GM19025 (cell line): ENCODE data around the gene MTHFSD.

Source experiments
- ATAC-seq: cut with Tn5 transposase; IDR thresholded peaks from one replicate; pipeline ENCODE4 v1.9.1; 2021; ENCODE audit warnings: mild to moderate bottlenecking, low read depth, moderate library complexity; ENCODE audit not compliant: unreplicated experiment

The MTHFSD gene

GRCh38 chr16:86515413-86515776 lies 39.6 kb downstream of the MTHFSD start:
- ATAC-seq, result no peak

- ATAC-seq, result no peak
Observed at GRCh38 chr16:86514481-86515376, 40.3 kb downstream of the MTHFSD start.

DNA sequence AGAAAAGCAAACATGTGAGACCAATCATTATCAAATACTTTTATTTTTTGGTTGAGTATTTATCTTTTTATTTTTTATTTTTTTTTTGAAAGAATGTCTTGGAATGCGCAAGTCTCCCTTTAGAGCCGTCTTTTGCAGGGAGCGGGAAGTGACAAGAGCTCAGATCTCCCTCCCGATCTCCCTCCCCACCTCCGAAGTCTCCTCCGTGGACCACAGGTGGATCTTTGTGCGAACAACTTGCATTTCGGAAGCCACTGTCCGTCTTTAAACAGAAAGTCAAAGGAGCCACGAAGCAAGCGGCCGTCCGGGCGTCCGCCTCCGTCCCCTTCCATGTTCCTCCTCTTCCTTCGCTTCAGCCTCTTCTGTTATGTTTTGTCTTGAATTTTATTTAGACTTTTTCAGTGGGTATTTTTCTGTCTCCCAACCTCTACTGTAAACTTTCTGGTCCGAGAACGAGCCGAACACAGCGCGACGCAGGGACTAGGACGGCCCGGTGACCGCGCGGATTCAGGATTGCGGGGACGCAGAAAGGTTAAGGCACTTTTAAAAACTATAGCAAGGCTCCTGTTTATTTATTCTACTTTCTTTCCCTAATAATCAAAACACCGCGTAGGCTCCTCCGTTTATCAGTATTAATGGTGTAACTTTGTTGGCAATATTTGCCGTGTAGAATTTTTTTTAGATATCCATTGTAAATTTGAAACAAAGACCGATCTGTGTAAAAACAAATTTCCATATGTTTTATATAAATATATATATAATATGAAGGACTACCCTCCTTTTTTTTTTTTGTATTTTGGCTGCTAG lies 41.4 kb downstream of the MTHFSD start:
- ATAC-seq, result no peak

DNA sequence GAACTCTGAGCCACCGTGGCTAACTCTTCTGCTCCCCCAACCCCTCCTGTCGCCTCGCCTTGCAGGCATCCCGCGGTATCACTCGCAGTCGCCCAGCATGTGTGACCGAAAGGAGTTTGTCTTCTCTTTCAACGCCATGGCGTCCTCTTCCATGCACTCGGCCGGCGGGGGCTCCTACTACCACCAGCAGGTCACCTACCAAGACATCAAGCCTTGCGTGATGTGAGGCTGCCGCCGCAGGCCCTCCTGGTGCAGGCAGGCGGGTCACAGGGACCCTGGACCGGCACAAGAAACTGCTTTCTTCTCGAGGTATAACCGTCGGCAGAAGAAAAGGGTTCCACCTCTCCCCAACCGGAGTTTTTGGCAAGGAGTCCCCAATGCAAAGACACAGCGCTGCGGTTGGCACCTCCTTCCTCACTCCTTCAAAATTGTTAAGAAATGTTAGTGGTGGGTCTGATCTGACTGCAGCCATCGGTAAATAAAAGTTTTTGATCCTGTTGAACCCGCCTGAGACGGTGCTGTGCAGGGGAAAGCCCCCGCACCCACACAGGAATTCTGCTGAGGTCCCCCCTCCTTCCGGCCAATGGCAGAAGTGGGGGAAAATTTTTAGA lies 42.1 kb downstream of the MTHFSD start:
- ATAC-seq, result no peak

DNA sequence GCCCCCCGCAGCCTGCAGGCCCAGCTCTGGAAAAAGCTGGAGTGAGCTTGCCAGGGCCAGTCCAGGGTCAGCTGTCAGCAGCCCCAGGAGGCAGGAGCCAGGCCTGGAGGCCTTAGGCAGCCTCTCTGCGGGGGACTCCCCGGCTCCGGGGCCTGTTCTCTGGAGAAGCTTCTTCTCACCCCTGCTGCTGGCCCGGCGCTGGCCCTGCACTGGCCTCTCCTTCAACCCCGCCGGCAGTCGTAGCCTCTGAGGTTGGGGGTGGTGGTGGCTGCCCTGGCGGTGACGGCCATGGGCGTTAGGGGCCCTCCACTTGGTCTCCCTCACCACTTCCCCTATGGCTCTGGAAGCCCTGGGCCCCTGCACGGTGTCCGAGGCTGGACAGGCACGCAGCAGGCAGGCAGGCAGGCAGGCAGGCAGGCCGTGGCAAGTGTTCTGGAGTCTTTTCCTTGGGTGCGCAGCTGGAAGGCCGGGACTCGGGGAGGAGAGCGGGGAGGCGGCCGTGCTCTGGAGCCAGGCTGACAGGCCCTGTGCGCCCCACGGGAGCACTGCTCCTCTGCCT lies 42.7 kb downstream of the MTHFSD start:
- no peak for ATAC-seq

DNA sequence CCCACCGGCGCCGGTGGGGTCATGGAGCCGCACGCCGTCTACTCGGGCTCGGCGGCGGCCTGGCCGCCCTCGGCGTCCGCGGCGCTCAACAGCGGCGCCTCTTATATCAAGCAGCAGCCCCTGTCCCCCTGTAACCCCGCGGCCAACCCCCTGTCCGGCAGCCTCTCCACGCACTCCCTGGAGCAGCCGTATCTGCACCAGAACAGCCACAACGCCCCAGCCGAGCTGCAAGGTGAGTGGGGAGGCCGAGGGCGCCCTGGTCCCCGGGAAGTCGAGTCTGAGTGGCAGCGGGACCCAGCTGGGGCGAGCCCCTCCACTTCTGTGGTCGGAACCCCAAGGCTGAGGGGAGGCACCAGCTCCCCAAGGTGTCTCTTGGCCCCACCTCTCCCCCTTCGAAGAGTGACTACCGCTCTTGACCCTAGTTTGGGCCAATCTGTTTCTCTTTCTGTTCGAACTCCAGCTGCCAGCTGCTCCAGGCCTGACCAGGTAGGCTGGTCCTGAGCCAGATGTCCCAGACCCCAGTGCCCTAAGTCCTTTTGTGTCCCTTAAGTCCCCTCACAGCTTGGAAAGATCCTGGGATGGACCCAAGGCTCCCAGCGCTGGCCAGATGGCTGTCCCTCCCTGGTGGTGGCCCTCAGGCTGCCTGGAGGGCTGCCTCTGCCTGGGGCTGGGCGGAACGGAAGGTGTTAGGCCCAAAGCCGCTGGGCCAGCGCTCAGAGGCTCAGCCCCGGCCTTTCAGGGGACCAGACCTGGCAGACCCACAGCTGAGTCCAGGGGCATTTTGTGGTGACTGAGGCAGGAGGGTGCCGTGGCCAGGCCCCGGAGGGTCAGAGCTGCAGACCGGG lies 43.5 kb downstream of the MTHFSD start:
- ATAC-seq, result no peak

DNA sequence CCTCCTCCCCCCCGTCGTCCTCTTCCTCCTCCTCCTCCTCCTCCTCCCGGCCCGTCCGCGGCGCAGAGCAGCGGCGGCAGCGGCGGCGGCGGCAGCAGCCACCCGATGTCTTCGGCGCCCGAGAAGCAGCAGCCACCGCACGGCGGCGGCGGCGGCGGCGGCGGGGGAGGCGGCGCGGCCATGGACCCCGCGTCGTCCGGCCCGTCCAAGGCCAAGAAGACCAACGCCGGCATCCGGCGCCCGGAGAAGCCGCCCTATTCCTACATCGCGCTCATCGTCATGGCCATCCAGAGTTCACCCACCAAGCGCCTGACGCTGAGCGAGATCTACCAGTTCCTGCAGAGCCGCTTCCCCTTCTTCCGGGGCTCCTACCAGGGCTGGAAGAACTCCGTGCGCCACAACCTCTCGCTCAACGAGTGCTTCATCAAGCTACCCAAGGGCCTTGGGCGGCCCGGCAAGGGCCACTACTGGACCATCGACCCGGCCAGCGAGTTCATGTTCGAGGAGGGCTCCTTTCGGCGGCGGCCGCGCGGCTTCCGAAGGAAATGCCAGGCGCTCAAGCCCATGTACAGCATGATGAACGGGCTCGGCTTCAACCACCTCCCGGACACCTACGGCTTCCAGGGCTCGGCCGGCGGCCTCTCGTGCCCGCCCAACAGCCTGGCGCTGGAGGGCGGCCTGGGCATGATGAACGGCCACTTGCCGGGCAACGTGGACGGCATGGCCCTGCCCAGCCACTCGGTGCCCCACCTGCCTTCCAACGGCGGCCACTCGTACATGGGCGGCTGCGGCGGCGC lies 44.4 kb downstream of the MTHFSD start, which contains the start of gene FOXF1:
Gene FOXF1, plus strand, starts transcription at position 63 of the 797 bp plus-strand sequence. Its CDS starts 43 bp downstream, at position 106.
- ATAC-seq, result no peak

DNA sequence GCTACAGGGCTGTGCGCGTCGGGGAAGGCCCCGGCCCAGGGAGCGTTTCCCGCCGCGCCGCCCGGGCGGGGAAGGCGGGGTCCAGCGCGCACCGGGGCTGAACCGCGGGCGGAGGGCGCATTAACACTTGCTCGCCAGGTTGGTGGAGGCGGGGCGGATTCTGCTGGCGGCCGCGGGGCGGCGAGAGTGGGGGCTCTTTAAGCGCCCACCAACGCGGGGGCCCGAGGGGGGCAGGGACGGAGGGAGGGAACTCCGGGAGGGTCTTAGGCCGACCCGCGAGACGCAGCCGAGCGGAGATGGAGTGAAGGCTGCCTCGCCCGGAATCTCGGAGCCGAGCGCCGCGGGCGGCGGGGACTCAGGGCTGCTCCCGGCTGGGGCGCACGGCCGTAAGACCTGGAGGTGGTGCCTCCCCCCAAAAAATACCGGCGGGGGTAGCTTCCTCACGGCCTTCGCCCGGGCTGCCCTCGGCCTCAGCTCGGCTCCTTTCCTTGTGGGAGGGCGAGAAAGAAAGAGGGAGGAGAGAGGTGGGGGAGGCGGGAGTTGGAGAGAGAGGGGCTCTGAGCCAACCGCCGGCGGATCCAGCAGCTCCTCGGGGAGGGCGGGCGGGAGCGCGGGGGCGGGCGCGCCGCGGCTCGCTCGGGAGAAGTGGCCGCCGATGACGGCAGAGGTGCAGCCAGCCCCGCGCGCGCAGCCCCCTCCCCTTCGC lies 45.1 kb downstream of the MTHFSD start:
- no peak for ATAC-seq

- no peak for ATAC-seq
Observed at GRCh38 chr16:86508947-86509758, 45.9 kb downstream of the MTHFSD start.

- ATAC-seq, result no peak
Observed at GRCh38 chr16:86508028-86508946, 46.7 kb downstream of the MTHFSD start.

DNA sequence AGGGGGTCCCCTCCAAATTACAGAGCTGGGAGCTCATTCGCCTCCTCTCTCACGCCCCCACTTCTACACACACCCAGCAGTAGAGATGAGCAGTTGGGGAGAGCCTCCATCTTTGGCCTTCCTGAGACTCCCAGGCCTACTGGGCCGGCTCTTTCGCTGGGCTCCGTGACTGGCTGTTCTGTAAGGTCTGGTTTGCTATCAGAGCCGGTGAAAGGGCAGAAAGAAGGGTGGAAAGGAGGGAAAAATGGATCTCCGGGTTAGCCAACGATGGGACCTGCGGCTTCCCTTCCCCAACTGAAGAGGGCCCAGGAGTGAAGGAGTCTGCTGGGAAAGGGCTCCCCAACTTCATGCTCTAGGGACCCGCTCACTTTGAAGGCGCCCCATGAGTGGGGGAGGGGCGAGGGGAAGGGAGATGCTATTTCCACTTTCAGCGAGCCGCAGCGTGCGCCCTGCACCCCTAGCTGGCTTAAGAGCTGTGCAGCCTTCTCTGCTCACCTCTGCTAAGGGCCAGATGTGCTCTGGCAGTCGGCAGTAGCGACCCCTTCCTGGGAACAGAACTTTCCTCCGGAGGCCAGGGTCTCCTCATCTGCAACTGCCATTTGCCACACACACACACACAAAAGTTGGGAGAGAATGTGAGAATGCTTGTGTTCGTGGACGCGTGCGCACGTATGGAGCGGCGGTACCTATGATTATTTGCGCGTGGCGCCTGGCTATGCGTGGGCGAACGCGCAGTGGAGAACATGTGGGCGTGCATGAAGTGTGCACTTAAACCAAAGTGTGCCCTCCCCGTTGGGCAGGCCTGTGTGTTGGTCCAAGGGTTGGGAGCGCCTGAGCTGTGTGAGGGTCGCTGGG lies 47.6 kb downstream of the MTHFSD start:
- no peak for ATAC-seq

DNA sequence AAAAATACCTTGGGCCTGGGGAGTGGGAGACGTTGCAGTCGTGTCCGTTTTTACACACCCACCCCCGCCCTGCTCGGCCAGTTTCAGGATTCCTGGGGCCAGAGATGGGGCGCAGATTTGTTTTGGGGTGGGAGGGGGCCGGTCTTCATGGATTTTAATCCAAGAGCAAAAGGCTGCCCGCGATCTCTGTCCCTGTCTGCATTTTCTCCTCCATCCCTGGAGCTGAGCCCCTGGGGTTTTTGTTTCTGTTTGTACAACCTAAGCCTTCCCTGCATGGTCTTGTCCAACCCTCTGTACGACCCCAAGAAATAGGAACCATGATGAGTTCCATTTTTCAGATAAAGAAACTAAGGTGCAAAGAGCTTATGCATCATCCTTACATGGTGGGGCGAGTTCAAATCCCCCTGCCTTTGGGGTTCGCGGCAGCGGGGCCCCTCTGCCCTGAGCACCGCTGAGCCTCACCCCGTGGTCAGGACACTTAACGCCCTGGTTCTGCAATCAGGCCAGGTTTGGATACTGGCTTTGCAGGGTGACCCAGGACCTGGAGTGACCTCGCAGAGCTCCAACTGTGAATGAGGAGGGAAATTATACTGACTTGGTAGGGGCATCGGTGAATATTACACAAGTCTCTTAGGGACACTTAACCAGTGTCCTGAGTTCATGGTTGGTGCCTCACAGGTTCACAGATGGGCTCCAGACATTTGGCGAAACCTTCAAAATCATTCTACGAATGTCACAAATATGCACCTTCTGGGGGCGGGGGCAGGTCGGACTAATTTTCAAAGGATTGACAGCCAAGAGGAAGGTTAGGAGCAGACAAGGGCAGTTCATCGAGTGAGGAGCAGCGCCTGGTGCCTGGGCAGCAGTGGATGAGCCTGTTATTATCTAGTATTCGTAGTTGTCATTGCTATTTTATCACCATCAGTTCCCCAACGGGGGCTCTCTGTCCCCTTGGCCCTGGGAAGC lies 48.9 kb downstream of the MTHFSD start:
- no peak for ATAC-seq

- no peak for ATAC-seq
Observed at GRCh38 chr16:86505185-86505898, 49.7 kb downstream of the MTHFSD start.
